Measurements from ENCODE around the gene SOX21. TPM values are rescaled to one million over a fixed set of nuclear protein-coding genes. Genes with fewer than 3 reads are reported as not detected.

SOX21 gene
- total and polyA plus RNA-seq, 8 donors = 0.09 to 0.86 (median 0.53) TPM

DNA sequence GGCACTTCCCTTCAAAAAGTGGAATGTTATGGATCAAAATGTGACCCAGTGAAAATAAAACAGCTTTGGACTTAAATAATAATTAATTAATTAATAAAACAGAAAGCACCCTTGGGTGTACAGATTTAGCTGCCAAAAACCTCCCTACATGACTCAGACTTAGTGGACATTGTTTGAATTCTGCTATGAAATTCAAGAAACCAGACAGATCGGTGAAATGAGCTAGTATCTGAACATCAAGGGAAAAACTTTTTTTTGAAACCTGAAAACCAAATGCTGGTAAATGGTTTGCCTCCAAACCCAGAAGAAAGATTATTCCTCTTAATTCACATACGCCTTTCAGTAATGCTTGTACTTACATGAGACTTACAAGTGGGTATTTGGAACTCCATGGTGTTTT, 33.5 kb downstream of the SOX21 start:
- peaks cover 0 to 10% of the 10 kb centered on the region in 2 donors for H3K27me3 ChIP-seq
- H3K4me3 ChIP-seq = no peak overlapping the region
- H3K27ac ChIP-seq = no peak overlapping the region
- TF ChIP-seq, protein P1, sequence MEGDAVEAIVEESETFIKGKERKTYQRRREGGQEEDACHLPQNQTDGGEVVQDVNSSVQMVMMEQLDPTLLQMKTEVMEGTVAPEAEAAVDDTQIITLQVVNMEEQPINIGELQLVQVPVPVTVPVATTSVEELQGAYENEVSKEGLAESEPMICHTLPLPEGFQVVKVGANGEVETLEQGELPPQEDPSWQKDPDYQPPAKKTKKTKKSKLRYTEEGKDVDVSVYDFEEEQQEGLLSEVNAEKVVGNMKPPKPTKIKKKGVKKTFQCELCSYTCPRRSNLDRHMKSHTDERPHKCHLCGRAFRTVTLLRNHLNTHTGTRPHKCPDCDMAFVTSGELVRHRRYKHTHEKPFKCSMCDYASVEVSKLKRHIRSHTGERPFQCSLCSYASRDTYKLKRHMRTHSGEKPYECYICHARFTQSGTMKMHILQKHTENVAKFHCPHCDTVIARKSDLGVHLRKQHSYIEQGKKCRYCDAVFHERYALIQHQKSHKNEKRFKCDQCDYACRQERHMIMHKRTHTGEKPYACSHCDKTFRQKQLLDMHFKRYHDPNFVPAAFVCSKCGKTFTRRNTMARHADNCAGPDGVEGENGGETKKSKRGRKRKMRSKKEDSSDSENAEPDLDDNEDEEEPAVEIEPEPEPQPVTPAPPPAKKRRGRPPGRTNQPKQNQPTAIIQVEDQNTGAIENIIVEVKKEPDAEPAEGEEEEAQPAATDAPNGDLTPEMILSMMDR (IDR thresholded peaks at IDR 0.05) = no peak
- H3K4me1 ChIP-seq = no peaks in the 10 kb centered on the region
- ATAC-seq (no peak), DNase-seq (no peak)
- no peaks in the 10 kb centered on the region for H3K9me3 ChIP-seq
- intact Hi-C loops (cut with DNase I) = no loop called here
- no peaks in the 10 kb centered on the region for H3K36me3 ChIP-seq

DNA sequence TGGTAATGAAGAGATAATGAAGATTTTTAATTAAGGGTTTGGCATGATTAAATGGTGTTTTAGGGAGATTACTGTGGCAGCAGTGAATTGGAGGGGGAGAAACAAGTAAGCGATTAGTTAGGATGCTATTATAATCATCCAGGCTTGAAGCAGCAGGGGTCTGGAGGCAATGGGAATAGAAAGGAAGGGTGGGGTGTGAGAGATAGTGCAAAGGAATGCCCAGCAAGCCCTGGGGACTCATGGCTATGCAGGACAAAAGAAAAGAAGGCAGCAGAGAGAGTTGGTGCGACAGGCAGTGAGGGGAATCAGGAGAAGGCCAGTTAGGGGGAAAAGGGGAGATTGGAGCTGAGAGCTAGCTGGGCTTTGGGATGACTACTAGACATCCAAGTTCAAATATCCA, 34.5 kb downstream of the SOX21 start:
- no peaks in the 10 kb centered on the region for H3K4me1 ChIP-seq
- intact Hi-C loops (cut with DNase I) = no loop called here
- no peak for ATAC-seq

DNA sequence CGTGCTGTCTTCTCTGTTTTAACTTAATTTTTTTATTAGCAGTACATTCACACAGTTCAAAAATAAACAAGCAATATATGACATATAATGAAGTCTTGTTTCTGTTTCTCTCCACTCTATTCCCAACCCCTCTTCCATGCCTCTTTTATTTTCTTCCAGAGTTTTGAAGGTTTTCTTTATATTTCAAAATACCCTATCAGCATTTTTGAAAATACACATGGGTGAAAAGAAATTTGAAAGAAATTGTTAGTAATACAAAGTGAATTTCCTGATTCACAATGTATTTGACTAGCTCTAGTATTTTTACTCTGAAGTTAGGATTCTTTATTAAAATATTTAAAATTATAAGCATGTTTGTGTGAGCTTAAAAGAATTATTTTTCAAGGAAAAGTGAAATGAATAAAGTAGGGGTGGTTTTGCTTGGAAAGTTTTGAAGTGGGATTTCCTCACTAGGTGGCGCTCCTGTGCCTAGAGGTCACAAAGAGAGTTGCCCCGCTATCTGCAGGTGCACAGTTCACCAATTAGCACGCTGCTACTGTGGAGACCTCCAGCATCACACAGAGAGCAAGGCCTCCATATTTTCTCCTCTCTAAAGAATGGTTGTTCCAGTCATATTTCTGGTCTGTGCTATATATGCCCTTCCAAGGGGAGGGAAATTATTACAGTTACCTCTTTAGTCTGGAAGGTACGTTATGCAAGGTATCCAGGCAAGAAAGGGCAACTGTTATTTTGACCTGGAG, 37.6 kb downstream of the SOX21 start:
- DNase-seq = peak in 1 of 4 donors; percentile 35
- no peaks in the 10 kb centered on the region for H3K9me3 ChIP-seq
- intact Hi-C loops (cut with DNase I) = no loop called here
- peak; percentile 78 for ATAC-seq
- TF ChIP-seq, protein P1 (IDR thresholded peaks at IDR 0.05) = peak; percentile 51 to 63
- H3K27ac ChIP-seq = no peak overlapping the region
- no peak overlapping the region for H3K4me3 ChIP-seq
- no peaks in the 10 kb centered on the region for H3K36me3 ChIP-seq
- no peaks in the 10 kb centered on the region for H3K4me1 ChIP-seq
- peaks cover 0 to 10% of the 10 kb centered on the region in 2 donors for H3K27me3 ChIP-seq

More for the DNA sequence above, 34.5 kb downstream of the SOX21 start:
- TF ChIP-seq, protein P1 (IDR thresholded peaks at IDR 0.05) = no peak
- Histone ChIP-seq H3K27ac (no peak overlapping the region), H3K4me3 (no peak overlapping the region), H3K9me3 (no peaks in the 10 kb centered on the region), H3K27me3 (peaks cover 0 to 10% of the 10 kb centered on the region in 2 donors), H3K36me3 (no peaks in the 10 kb centered on the region)
- no peak for DNase-seq

DNA sequence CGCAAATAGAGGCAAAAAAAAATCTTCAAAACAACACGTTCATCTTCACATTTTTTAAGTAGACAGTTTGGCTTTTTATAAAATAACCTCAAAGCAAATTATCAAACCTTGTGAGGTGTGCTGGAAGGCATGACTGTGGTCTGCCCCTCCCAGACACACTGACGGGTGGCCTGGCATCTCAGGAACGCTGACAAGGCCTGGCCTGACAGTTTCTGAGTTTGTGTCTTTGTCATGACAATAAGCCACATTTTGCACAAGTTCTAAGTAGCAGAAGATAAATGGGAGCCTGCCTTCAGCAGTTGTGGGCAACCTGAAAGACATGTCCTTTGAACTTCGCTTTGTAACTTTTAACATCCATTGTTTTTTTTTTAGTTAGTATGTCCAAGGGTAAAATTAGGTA, 38.5 kb downstream of the SOX21 start:
- H3K4me3 ChIP-seq = no peak overlapping the region
- ATAC-seq (peak; percentile 50), DNase-seq (no peak)
- intact Hi-C loops (cut with DNase I) = no loop called here
- H3K27me3 ChIP-seq = peaks cover 0 to 7% of the 10 kb centered on the region in 2 donors
- no peaks in the 10 kb centered on the region for H3K9me3 ChIP-seq
- TF ChIP-seq, protein P1 (IDR thresholded peaks at IDR 0.05) = no peak
- H3K27ac ChIP-seq = no peak overlapping the region
- no peaks in the 10 kb centered on the region for H3K4me1 ChIP-seq
- H3K36me3 ChIP-seq = no peaks in the 10 kb centered on the region

DNA sequence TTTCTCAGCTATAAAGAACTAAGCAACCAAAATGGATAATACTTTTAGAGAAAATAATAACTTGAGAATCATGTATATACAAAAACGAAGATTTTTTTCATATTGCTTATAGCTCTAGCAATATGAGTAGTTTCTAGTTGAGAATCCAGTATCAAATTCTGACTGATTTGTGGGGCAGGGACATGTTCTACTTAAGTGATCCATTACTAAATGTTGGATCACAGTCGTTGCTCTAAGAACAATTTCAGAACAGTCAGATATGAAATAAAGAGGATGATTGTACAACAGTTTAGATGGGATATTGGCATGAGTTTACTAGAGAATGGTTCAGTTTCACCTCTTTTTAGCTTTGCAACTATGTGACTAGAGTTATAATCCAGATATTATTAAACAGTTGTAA, 39.9 kb downstream of the SOX21 start:
- H3K36me3 ChIP-seq = no peaks in the 10 kb centered on the region
- DNase-seq (no peak), ATAC-seq (no peak)
- no peaks in the 10 kb centered on the region for H3K4me1 ChIP-seq
- no peak overlapping the region for H3K4me3 ChIP-seq
- intact Hi-C loops (cut with DNase I) = no loop called here
- no peaks in the 10 kb centered on the region for H3K9me3 ChIP-seq
- TF ChIP-seq, protein P1 (IDR thresholded peaks at IDR 0.05) = no peak
- H3K27ac ChIP-seq = no peak overlapping the region
- H3K27me3 ChIP-seq = no peaks in the 10 kb centered on the region

All from left lung (tissue), 10 donors.